Bronchial epithelial cell (primary cell): ENCODE results near the gene GPATCH2. TPM values are rescaled to one million over a fixed set of nuclear protein-coding genes. Genes with fewer than 3 reads are reported as not detected.

Experiments
- DNase-seq: peaks from one replicate; pipeline ENCODE4 v3.0.0-alpha.2; 2010; ENCODE audit warnings: low read depth
- FAIRE-seq: peaks from 2 replicates; lab custom pipeline; 2011; peaks lifted over from hg19 to GRCh38; lab: Jason Lieb, UNC
- H3K27me3 ChIP-seq: 2 replicates; pipeline ENCODE4 v1.5.1; 2011; ENCODE audit warnings: low read length; ENCODE audit not compliant: control insufficient read depth, insufficient read depth
- H3K36me3 ChIP-seq: 2 replicates; pipeline ENCODE4 v1.5.1; 2011; ENCODE audit warnings: low read length; ENCODE audit not compliant: control insufficient read depth, insufficient read depth
- H3K4me3 ChIP-seq: 2 replicates; pipeline ENCODE4 v1.5.1; 2011; ENCODE audit warnings: mild to moderate bottlenecking, low read depth, low read length, control low read depth
- total RNA-seq: library from RNA; depleted of rRNA; stranded (reverse); fragments of >200 nt; gene quantifications from 2 replicates; pipeline ENCODE4 v1.2.1, GENCODE V29; 2014
- TF ChIP-seq, protein P1 (sequence below): IDR thresholded peaks from 2 replicates; pipeline ENCODE4 v1.5.1; 2011; ENCODE audit warnings: mild to moderate bottlenecking, moderate library complexity, low read length, control low read depth, inconsistent platforms; ENCODE audit not compliant: insufficient read depth, severe bottlenecking

The GPATCH2 gene
- total RNA-seq, 1 donor from 2014 or later: 24.7 TPM

GRCh38 chr1:217417363-217417762 is 213.5 kb downstream of the GPATCH2 start:
- TF ChIP-seq, protein P1, sequence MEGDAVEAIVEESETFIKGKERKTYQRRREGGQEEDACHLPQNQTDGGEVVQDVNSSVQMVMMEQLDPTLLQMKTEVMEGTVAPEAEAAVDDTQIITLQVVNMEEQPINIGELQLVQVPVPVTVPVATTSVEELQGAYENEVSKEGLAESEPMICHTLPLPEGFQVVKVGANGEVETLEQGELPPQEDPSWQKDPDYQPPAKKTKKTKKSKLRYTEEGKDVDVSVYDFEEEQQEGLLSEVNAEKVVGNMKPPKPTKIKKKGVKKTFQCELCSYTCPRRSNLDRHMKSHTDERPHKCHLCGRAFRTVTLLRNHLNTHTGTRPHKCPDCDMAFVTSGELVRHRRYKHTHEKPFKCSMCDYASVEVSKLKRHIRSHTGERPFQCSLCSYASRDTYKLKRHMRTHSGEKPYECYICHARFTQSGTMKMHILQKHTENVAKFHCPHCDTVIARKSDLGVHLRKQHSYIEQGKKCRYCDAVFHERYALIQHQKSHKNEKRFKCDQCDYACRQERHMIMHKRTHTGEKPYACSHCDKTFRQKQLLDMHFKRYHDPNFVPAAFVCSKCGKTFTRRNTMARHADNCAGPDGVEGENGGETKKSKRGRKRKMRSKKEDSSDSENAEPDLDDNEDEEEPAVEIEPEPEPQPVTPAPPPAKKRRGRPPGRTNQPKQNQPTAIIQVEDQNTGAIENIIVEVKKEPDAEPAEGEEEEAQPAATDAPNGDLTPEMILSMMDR: no peak
- DNase-seq (peak; percentile 27), FAIRE-seq (no peak)
- H3K4me3 ChIP-seq: no peak overlapping the region
- no peaks in the 10 kb centered on the region for H3K27me3 ChIP-seq
- H3K36me3 ChIP-seq: no peaks in the 10 kb centered on the region

- DNase-seq: no peak
- H3K27me3 ChIP-seq: no peaks in the 10 kb centered on the region
- no peak for FAIRE-seq
- TF ChIP-seq, protein P1: no peak
- H3K4me3 ChIP-seq: no peak overlapping the region
- no peaks in the 10 kb centered on the region for H3K36me3 ChIP-seq
Observed at GRCh38 chr1:217407534-217408001, 223.3 kb downstream of the GPATCH2 start.

GRCh38 chr1:217403026-217403720 is 227.7 kb downstream of the GPATCH2 start:
- TF ChIP-seq, protein P1: no peak
- Histone ChIP-seq H3K36me3 (no peaks in the 10 kb centered on the region), H3K27me3 (no peaks in the 10 kb centered on the region), H3K4me3 (no peak overlapping the region)
- DNase-seq (no peak), FAIRE-seq (no peak)

DNA sequence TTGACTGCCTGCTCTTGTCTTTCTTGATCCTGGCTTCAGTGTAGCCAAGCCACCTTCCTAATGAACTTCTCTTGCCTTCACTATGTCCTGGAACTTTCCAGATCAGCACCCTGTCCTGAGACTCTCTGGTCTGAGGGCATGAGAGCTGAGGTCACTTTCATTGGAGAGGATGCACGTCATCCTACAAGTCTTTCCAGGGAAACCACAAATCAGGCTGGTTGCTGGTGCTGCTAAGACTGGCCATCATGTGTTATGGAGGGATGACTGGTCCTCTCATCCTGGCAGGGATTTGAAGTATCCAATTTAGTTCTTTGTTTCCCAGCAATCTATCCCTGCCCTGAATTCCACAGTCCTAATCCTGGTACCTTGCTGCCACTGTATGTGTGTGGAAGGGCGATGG is 228.6 kb downstream of the GPATCH2 start:
- TF ChIP-seq, protein P1: no peak
- Histone ChIP-seq H3K27me3 (no peaks in the 10 kb centered on the region), H3K36me3 (no peaks in the 10 kb centered on the region), H3K4me3 (no peak overlapping the region)
- FAIRE-seq (no peak), DNase-seq (no peak)

DNA sequence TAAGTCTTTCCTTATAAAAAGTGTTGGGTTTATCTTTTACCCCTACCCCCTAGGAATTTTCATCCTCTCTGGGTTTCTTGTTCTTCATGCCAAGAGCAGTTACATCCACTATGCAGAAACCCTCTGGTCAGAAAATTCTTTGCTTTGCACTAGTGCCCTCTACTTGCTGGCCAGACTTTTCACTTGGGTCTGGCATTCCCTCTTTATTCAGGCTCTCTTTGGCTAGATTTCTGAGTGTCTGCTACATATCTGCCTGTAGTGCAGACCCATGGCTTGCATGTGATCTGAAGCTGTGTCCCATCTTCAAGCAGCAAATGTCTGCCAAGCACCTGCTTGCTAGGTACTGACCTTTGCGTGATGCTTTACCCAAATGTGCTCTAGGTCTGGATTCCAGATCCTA is 237.0 kb downstream of the GPATCH2 start:
- Histone ChIP-seq H3K36me3 (no peaks in the 10 kb centered on the region), H3K4me3 (no peak overlapping the region), H3K27me3 (no peaks in the 10 kb centered on the region)
- DNase-seq (peak; percentile 9), FAIRE-seq (no peak)
- TF ChIP-seq, protein P1: peak; percentile 19

- TF ChIP-seq, protein P1: no peak
- no peak overlapping the region for H3K4me3 ChIP-seq
- no peak for FAIRE-seq
- no peaks in the 10 kb centered on the region for H3K36me3 ChIP-seq
- no peak for DNase-seq
- no peaks in the 10 kb centered on the region for H3K27me3 ChIP-seq
Observed at GRCh38 chr1:217392441-217392840, 238.4 kb downstream of the GPATCH2 start.
